Measurements from ENCODE around the gene SPOPL.
"Not testable (repeated sequence)": the region's sequence is repeated elsewhere in the genome, so short reads cannot be mapped to it uniquely, and the experiment has no call there.

The SPOPL gene

DNA sequence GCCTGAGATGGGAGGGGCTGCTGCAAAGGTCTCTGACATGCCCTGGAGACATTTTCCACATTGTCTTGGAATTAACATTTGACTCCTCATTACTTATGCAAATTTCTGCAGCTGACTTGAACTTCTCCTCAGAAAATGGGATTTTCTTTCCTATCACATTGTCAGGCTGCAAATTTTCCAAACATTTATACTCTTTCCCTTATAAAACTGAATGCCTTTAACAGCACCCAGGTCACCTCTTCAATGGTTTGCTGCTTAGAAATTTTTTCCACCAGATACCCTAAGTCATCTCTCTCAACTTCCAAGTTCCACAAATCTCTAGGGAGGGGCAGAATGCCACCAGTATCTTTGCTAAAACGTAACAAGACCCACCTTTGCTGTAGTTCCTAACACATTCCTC lies 22.8 kb downstream of the SPOPL start:
- DNase-seq = not testable (repeated sequence)

- no peak for DNase-seq
These were observed 30.3 kb downstream of the SPOPL start for GRCh38 chr2:138531913-138532312.

DNA sequence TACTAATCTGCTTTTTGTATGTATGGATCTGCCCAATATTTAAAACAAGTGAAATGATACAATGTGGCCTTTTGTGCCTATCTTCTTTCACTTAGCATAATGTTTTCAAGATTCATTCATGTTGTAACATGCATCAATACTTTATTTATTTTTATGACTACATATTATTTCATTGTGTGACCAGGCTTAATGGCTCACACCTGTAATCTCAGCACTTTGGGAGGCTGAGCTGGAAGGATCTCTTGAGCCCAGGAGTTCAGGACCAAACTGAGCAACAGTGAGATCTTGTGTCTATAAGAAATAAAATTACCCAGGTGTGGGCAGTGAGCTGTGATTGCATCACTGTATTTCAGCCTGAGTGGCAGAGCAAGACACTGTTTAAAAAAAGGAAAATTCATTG lies 33.2 kb downstream of the SPOPL start:
- no peak for DNase-seq

DNA sequence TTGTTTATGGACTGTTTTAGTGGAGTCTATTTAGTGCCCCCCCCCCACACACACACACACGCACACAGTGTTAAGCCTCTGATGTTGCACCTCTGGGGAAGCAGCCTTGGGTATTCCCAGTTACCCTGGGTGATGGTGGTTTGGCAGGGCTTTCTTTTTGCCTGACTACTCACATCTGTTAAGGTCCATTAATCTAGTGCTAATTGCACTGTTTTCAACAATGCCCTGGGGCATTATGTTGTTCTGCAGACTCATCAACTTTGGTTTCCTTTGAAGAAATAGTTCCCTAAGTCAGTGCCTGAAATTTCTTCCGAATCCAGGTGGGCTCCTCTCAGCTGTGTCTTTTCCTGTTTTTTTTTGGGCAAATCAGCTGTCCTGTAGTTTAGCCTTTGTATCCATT lies 34.7 kb downstream of the SPOPL start:
- no peak for DNase-seq

- DNase-seq = no peak
These were observed 35.2 kb downstream of the SPOPL start for GRCh38 chr2:138536740-138537139.

GRCh38 chr2:138537170-138537915 lies 35.8 kb downstream of the SPOPL start:
- DNase-seq = no peak

GRCh38 chr2:138544206-138544605 lies 42.6 kb downstream of the SPOPL start:
- DNase-seq = not testable (repeated sequence)

- no peak for DNase-seq
These were observed 47.2 kb downstream of the SPOPL start for GRCh38 chr2:138548796-138549195.

- no peak for DNase-seq
These were observed 48.6 kb downstream of the SPOPL start for GRCh38 chr2:138550172-138550571.

GRCh38 chr2:138550670-138551287 lies 49.2 kb downstream of the SPOPL start:
- DNase-seq = no peak

DNA sequence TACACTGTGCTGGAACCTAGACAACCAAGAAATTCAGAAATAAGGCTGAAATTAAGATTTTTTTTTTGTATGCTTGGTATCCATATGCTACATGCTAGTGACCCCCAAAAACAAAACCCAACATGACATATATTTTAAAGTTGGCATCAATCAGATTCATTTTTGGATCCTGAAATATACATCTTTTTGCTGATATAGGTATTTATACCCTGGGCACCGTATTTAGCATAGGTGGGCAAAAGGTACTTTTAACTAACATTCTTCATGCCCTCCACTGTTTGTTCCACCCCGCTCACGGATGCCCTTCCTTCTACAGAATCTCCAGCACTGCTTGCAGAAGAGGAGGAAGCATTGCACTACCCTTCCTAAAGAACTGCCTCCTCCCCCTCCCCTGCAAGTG lies 52.6 kb downstream of the SPOPL start:
- DNase-seq = no peak

DNA sequence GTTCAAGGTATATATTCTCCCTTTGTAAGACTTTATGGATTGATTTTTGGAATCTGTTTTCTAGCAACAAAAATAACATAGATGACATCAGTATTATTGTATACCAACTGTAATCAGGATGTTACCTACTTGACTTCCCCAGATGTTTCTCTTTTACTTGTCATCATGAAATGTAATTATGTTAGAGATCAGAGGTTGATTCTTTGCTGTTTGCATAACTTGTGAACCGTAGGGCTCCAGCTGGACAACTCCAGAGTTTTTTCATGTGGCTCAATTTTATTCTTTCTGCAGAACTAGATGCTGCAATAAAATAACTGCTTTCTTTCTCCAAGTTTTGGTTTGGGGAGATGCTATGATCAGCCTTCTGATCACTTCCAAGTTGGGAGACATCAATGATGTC lies 58.1 kb downstream of the SPOPL start:
- DNase-seq = no peak

DNA sequence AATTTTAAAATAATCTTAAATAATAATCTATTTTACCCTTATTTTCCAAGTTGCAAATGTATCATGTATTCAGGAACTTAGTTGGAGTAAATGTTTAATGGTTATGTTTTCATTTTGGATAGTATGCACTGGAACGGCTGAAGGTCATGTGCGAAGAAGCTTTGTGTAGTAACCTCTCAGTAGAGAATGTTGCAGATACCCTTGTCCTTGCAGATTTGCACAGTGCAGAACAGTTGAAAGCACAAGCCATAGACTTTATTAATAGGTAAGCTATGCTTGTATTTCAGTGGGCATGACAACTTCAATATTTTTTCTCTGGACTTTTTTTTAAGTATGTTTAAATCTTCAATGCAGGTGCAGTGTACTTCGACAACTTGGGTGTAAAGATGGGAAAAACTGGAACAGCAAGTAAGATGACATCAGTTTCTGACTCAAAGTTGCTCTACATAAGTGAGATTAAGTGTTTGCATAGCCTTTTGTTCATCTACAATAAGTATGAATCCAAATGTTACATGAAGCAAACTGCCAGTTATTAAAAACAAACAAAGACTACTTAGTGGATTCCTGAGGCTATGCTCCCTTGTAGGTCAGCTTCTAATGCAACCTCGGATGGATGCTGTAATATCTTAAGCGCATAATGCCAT lies 63.1 kb downstream of the SPOPL start:
- DNase-seq = no peak

DNA sequence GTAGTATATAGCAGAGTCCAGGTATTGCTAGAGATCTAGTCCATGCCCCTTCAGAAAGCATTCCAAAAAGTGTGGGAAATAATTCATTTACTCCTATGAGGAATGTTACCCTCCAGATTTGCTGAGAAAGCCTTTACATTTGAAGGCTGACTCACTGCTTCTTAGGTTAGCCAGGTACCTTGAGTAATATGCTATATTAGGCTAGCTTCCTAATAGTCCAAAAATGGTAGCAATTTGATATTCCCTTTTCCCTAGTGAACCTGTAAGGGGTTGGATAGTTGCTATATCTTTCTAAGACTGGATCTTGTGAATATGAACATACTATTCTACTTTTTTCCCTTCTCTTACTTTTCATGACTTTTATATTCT lies 63.6 kb downstream of the SPOPL start:
- DNase-seq = no peak

DNA sequence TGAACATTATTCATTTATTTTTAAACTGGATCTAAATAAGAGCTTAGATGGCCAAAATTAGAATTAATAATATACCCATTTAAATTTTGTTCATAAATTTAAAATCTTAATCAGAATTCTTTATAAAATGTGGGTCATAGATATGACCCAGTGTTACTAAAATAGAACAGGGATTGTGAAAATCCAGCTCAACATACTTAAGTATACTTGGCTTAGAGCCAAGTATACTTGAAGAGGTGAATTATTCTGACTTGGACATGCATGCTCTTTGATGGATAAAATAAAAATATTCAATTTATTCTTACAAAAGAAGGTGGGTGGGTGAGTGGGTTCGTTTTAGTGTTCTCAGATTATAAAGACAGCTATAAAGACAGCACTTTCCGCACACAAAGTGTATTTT lies 70.7 kb downstream of the SPOPL start:
- DNase-seq = no peak

DNA sequence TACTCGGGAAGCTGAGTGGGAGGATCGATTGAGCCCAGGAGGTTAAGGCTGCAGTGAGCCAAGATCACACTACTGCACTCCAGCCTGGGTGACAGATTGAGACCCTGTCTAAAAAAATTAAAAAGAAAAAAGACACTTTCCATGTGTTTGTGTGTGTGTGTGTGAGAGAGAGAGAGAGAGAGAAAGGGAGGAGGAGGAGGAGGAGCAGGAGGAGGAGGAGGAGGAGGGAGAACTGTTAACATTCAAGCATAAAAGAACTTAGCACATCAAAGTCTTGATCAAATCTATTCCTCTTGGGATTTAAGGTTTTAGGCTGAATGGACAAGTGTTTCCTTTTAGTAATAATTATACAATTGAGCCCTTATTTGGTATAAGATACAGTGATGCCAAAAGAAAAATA lies 75.5 kb downstream of the SPOPL start:
- no peak for DNase-seq

- no peak for DNase-seq
These were observed 78.0 kb downstream of the SPOPL start for GRCh38 chr2:138579556-138579955.

- DNase-seq = no peak
These were observed 80.3 kb downstream of the SPOPL start for GRCh38 chr2:138581909-138582308.

DNA sequence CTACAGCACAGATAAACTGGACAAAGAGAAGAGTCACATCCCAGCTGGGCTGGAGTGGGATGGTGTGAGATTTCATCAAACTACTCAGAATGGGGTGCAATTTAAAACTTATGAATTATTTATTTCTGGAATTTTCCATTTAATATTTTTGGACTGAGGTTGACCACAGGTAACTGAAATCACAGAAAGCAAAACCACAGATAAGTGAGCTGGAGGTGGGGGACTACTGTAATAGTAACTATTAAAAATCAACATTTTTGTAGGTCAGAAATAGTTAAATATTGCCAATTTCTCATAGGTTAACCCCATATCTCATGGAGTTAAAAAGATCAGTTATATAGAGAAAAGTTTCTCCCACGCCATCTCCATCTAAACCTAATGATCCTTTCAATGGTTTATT lies 88.1 kb downstream of the SPOPL start:
- DNase-seq = no peak

- no peak for DNase-seq
These were observed 94.8 kb downstream of the SPOPL start for GRCh38 chr2:138596403-138596802.

GRCh38 chr2:138600732-138601457 lies 99.3 kb downstream of the SPOPL start:
- DNase-seq = no peak

DNA sequence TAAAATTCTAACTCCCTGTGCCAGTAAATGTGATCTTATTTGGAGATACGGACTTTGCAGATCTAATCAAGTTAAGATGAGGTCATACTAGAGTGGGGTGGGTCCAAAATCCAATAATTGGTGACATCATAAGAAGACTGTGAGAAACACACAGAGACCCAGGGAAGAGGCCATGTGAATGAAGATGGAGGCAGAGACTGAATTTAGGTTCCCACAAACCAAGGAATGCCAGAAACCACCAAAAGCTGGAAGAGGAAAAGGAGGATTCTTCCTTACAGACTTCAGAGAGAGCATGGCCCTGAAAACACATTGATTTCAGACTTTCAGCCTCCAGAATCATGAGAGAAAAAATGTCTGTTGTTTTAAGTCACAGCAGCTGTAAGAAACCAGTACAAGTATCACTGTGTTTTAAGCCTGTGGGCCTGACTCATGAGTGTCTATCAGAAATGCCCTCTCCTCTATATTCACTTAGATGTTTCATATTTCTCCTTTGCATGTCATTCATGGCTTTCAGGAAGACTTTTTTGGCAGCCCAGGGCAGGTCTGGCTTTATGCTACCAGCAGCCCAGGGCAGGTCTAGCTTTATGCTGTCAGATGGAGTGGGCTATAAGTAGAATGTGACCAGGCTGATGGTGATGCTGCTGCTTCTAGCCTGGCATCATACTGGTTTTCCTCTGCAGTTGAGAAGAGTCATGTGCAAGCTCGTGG lies 100.0 kb downstream of the SPOPL start:
- no peak for DNase-seq

DNA sequence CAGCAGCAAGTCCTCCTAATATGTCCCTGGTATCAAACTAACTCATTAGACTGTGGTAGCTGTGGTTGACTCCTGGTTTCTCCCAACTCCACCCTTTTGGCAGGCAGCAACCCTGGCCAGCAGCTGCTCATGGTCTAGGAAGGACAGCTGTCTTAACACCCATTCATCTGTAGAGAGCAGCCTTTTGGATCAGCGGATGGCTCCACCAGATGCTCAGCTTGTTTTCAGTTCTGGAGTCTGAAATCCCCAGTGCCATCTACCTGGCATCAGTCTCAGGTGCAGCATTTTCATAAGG lies 100.5 kb downstream of the SPOPL start:
- no peak for DNase-seq
